HG03469 (cell line): ENCODE data around the gene RMI1.
"Not testable (repeated sequence)": the region's sequence is repeated elsewhere in the genome, so short reads cannot be mapped to it uniquely, and the experiment has no call there.

Source experiments
- ATAC-seq: cut with Tn5 transposase; IDR thresholded peaks from one replicate; pipeline ENCODE4 v1.9.1; 2021; ENCODE audit warnings: mild to moderate bottlenecking, moderate library complexity, moderate number of reproducible peaks; ENCODE audit not compliant: unreplicated experiment

RMI1 gene

GRCh38 chr9:84002344-84002743 is 21.7 kb downstream of the RMI1 start:
- no peak for ATAC-seq

GRCh38 chr9:84003246-84003645 is 22.6 kb downstream of the RMI1 start:
- no peak for ATAC-seq

GRCh38 chr9:84007662-84008061 is 27.1 kb downstream of the RMI1 start:
- ATAC-seq, result no peak

DNA sequence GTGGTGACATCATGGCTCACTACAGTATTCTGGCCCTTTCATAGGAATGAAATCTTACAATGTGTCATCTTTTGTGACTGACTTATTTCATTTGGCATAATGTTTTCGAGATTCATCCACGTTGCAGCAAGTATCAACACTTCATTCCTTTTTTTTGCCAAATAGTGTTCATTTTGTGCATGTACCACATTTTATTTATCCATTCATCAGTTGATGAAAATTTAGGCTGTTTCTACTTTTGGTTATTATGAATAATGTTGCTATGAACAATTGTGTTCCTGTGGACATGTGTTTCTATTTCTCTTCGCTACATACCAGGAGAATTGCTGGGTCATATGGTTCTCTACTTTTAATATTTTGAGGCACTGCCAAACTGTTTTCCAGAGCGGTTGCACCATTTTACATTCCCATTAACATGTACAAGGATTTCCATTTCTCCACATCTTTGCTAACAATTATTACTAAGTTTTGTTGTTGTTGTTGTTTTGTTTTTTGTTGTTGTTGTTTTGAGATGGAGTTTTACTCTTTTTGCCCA is 43.5 kb downstream of the RMI1 start:
- ATAC-seq, result no peak

DNA sequence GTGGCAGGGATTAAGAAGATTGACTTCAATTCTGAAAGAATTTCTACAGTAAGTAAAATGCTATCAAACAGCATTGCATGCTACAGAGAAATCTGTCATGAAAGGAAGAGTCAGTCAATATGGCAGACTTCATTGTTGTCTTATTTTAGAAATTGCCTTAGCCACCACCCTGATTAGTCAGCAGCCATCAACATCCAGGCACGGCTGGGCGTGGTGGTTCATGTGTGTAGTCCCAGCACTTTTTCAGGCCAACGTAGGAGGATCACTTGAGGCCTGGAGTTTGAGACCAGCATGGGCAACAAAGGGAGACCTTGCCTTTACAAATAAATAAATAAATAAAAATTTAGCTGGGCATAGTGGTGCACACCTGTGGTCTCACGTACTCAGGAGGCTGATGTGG is 46.6 kb downstream of the RMI1 start:
- no peak for ATAC-seq

- ATAC-seq, result no peak
These were observed 50.9 kb downstream of the RMI1 start for GRCh38 chr9:84031534-84031933.

GRCh38 chr9:84041857-84042256 is 61.3 kb downstream of the RMI1 start:
- not testable (repeated sequence) for ATAC-seq

GRCh38 chr9:84045481-84046097 is 65.0 kb downstream of the RMI1 start:
- ATAC-seq, result no peak
